GM18909 (cell line): ENCODE results near the gene KLF7.

Experiments used
- ATAC-seq: cut with Tn5 transposase; IDR thresholded peaks from one replicate; pipeline ENCODE4 v1.9.1; 2021; ENCODE audit warnings: mild to moderate bottlenecking; ENCODE audit not compliant: unreplicated experiment, poor library complexity

The KLF7 gene

DNA sequence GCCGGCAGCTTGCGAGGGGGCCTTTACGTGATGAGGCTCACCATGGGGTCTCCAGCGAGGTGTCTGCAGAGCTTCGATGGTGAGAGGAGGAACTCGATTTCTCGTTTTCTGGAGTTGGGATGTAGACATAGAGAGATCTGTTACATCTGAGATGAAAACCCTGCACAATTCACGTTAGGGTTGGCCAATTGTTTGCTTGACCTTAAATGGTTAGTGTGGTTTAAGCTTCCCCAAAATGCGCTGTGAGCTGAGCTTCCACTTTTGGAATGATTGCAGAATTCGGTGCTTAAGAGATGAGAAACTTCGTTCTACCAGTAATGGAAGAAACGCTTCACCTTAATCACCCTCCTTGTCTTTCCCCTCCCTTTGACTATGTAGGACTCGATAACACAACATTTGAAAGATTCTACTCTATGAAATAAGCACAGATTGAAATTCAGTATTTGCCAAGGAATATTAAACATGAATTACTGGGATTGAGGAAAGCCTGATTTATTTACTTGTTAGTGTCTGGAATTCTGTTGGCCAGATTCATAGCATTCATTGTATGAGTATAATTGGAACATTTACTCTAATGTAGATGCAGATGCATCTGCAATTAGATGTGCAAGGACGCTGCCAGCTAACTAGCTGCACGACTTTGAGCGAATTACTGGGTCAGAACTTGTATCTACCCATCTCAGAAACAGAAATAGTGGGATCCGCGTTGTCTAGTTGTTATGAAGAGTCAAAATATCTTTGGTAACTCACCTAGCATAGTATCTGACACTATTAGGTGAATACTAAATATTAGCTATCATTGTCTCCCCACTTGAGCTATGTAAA, 1.6 kb upstream of the KLF7 start:
- no peak for ATAC-seq

GRCh38 chr2:207166349-207167098, 776 bp upstream of the KLF7 start:
- ATAC-seq: peak; percentile 57

DNA sequence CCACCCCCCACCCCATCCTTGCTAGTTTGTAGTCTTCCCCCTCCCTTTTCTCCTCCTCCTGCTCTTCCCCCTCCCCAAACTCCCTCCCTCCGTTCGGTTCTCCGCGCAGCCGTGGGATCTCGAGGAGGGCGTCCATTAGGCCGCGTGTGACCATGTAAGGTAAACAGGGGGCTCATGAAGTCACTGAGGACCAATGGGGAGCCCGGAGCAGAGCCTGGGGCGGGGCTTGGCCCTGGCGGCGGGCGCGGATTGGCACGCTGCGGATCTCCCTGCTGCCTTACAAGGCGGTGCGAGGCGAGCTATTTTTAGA, 246 bp upstream of the KLF7 start:
- peak; percentile 97 for ATAC-seq

DNA sequence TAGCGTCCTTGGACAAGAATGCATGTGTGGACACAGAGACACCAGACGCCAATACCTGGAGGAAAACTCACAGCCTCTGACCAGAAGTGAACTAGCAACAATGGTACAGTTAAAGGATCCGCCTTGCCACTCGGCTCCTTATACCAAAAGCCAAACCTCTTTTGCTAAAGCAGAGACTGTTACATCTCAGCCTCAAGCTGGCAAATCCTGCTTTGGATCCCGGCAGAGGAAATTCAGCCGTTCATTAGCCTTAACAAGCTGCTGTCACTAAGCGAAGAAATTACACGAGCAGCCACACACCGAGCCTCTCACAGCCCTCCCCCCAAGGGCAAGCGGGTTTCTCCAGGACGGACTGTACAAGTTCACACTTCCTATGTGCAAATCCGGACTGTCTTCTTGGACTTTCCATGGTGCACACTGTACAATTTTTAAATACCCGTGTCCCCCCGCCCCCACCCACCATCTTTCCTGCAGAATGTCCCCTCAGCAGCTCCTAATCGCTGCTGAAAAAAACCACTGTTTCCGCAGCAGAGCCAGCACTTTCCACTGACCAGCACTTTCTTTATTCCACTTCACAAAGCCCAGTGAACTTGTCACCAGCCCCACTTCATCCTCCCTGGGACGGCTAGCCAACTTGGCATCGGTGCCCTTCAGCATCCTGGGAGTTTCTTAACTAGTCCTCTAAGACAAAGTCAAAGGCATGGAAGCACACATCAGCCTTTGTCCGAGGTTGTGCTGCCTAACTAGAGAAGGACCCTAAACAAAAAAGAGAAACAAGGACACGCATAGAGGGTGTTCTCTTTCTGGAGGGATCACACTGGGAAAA, 1.5 kb downstream of the KLF7 start:
- ATAC-seq: no peak

GRCh38 chr2:207163756-207164005, 2.1 kb downstream of the KLF7 start:
- ATAC-seq: no peak

DNA sequence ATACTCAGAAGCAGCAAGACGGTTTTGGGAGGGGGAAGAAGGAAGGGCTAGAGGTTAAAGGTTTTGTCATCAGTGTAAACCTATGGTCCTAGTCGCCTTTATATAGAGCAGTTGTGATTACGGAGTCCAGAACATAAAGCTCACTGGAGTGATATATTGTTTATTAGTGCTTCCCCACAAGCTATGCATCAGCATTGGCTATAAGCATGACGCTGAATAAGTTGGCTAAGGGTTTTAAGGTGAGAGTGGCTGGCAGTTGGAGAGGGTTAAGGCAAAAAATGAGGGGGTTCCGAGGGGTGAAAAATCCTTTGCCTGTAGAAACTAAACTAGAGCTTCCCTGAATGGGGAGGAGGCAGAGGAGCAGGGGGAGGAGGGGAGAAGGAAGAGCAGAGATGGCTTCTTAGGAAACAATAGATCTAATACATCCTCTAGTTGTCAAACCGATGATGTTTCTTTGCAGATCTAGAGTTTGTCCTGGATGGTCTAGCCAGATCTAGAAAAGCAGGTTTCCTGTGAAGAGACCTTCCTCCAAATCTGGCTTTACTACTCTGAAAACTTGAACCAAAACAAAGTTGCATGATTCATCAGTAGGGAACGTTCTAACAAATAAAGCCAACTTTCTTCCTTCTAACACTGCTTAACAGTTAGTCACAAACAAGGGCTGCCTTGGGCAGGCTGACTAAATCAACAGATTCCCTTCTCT, 2.5 kb downstream of the KLF7 start:
- ATAC-seq: no peak

GRCh38 chr2:207162316-207162715, 3.4 kb downstream of the KLF7 start:
- ATAC-seq: no peak

DNA sequence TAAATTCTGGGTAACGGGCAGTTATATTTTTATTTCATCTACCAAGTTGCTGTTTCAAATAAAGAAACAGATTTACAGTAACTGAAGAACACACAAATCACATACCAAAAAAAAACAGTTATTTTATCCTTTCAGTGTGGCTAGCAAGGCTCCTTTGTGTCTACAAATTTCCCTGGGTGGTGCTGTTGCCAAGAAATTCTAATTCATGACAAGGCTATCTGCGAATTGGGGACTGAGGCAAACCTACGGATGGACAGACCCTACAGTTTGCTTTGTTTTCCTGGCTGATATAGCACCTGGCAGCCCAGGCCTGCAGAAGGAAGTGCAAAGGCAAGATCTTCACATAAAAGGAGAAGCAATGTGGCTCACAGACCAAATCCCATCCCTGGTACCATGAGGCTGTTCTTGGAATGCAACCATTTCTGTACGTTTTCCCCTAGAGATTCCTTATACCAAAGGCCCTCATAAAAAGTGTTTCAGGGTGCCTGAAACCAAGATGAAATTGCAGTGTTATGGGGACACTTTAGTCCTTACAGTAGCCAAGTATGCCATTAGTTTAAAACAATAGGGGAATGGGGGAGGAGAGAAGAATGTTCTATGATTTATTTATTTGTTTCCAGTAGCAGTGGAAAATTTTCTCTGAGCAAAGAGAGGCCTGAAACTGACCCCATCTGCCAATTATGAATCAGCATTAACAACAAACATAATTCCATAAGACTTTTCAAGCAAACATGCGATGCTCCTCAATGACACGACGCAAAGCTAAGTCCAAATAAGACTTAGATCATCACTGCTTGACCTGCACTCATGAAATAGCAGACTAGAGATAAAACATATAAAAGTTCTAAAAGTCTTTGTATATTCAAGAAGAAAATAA, 4.3 kb downstream of the KLF7 start:
- no peak for ATAC-seq

GRCh38 chr2:207160115-207160514, 5.6 kb downstream of the KLF7 start:
- no peak for ATAC-seq

DNA sequence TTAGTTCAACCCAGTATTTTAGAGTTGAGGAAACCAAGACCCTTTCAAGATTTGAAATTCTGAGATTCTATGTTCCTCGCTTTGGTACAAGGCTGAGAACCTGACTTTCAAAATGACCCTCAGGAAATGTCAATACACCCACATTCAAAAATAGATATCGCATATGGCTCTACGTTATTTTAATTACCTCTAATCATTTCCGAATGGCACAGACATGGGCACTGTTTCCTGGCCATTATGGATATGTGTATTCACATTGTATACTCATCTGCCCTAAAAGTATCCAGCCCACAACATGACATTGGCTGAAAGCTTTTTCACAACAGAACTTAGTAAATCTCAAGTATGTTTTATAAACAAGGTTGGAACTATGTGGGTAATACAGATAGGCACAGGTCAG, 6.7 kb downstream of the KLF7 start:
- ATAC-seq: no peak

DNA sequence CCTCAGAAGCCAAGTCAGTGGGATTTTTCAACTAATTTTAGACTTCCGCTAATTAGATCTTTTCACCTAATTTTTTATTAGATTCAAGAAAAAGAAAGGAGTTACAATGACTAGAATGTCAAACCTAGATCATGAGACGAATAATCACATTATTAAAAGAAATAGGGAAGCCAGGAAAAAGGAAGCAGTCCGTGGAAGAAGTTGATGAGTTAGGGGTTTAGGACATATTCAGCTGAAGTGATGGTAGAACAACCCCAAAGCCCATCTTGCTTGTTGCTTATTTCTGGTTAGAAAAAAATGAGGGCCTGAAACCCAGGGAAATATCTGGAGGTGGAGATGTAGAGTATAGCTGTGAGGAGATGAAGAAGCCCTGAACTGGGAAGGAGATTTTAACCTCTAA, 8.0 kb downstream of the KLF7 start:
- ATAC-seq: no peak

GRCh38 chr2:207157162-207157481, 8.6 kb downstream of the KLF7 start:
- no peak for ATAC-seq

- ATAC-seq: peak; percentile 61
Measured at GRCh38 chr2:207156451-207157161, 9.1 kb downstream of the KLF7 start.

GRCh38 chr2:207155516-207156444, 10.0 kb downstream of the KLF7 start:
- ATAC-seq: no peak

DNA sequence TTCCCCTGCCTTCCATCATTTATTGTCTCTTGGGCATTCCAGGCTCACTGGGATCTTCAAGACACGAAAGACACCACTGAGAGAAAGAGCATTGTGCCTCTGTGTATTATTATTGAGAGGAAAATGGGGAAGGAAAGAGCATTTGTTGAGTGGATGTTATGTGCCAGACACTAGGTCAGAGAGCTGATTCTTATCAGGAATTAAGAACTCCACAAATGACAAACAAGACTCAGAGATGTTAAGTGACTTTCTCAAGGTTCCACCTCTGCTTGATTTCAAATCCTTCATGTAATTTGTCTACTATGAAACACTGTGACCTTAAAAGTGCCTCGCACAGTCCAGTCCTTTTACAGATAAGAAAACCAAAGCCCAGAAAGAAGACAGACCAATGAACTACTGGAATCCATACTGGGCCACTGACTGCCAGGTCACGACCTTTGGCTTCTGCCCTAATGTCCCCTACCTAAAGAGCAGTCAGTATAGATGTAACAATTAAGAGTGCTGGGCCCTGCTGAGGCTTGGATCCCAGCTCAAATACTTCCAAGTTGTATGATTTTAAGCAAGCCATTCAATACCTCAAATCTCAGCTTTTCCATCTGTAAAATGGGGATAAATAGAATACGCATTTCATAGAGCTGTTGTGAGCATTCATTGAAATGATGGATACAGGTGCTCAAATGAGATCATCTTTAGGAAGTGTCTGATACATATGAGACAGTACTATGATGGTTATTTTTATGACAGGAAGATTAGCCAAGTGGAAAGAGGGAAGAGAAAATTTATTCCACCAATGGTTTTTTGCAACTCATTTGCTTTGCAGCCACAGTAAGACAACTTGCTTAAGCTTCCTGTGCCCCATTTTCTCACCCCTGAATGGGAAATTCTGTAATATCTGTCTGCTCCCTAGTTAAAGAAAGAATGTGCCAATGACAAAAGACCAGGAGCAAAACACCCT, 10.9 kb downstream of the KLF7 start:
- ATAC-seq: no peak

DNA sequence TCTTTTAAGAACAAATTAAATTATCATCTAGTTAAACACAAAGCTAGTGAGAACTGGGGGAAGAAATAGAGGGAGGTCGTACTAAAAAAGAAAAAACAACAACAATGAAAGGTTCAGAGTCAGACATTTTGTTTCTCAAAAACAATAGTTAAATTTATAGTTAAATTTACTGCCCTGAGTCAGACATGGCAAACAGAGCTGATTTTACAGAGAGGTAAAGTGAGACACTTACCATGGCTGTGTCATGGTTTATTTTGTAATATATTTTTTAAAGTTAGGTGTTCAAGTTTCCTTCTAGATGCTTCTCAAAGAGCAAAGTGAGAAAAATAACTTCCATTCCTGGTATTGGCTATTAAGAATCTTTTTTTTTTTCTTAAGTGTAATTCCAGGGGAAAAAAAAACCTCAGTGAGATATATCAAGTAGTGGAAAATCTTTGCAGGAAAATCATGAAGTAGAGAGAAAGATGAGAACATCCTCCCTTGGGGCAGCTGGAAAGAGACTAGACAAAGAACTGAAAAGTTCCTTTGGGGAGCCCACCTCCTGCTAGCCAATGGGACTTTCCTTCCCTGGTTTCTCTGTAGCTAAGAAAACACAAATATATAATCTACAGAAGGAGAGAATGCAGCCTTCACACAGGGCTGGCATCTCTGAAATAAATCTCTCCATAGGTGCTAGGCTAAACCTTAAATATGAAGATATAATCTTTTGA, 12.3 kb downstream of the KLF7 start:
- ATAC-seq: no peak

- no peak for ATAC-seq
Measured at GRCh38 chr2:207151048-207151447, 14.7 kb downstream of the KLF7 start.
